Measurements from ENCODE around the gene TMEM132C.

Gene TMEM132C

GRCh38 chr12:128543971-128544370 lies 277.0 kb downstream of the TMEM132C start:
- TF ChIP-seq CTCF (IDR thresholded peaks at IDR 0.05; ENCODE audit: low read depth, low read length): no peak
- H3K4me3 ChIP-seq (replicated peaks in 1 of 2; ENCODE audit: low read depth in 2 of 2, low read length in 2 of 2): no peak overlapping the region
- no peak for DNase-seq (ENCODE audit: low read depth in 2 of 2)

GRCh38 chr12:128548949-128549348 lies 282.0 kb downstream of the TMEM132C start:
- H3K4me3 ChIP-seq (replicated peaks in 1 of 2; ENCODE audit: low read depth in 2 of 2, low read length in 2 of 2): no peak overlapping the region
- no peak for DNase-seq (ENCODE audit: low read depth in 2 of 2)
- TF ChIP-seq CTCF (IDR thresholded peaks at IDR 0.05; ENCODE audit: low read depth, low read length): no peak

GRCh38 chr12:128549601-128550218 lies 282.7 kb downstream of the TMEM132C start:
- no peak for DNase-seq (ENCODE audit: low read depth in 2 of 2)
- H3K4me3 ChIP-seq (replicated peaks in 1 of 2; ENCODE audit: low read depth in 2 of 2, low read length in 2 of 2): no peak overlapping the region
- TF ChIP-seq CTCF (IDR thresholded peaks at IDR 0.05; ENCODE audit: low read depth, low read length): no peak

GRCh38 chr12:128551266-128551665 lies 284.3 kb downstream of the TMEM132C start:
- no peak for TF ChIP-seq CTCF (IDR thresholded peaks at IDR 0.05; ENCODE audit: low read depth, low read length)
- H3K4me3 ChIP-seq (replicated peaks in 1 of 2; ENCODE audit: low read depth in 2 of 2, low read length in 2 of 2): no peak overlapping the region
- DNase-seq (ENCODE audit: low read depth in 2 of 2): no peak

- DNase-seq (ENCODE audit: low read depth in 2 of 2): no peak
- TF ChIP-seq CTCF (IDR thresholded peaks at IDR 0.05; ENCODE audit: low read depth, low read length): no peak
- H3K4me3 ChIP-seq (replicated peaks in 1 of 2; ENCODE audit: low read depth in 2 of 2, low read length in 2 of 2): no peak overlapping the region
Observed at GRCh38 chr12:128554546-128555304, 287.8 kb downstream of the TMEM132C start.

GRCh38 chr12:128557231-128557630 lies 290.3 kb downstream of the TMEM132C start:
- H3K4me3 ChIP-seq (replicated peaks in 1 of 2; ENCODE audit: low read depth in 2 of 2, low read length in 2 of 2): no peak overlapping the region
- DNase-seq (ENCODE audit: low read depth in 2 of 2): no peak
- no peak for TF ChIP-seq CTCF (IDR thresholded peaks at IDR 0.05; ENCODE audit: low read depth, low read length)

All from cardiac fibroblast (primary cell).